A549 (cell line): ENCODE measurements around the gene MSI2. TPM values are rescaled to one million over a fixed set of nuclear protein-coding genes. Genes with fewer than 3 reads are reported as not detected.
"Not testable (repeated sequence)": the region's sequence is repeated elsewhere in the genome, so short reads cannot be mapped to it uniquely, and the experiment has no call there.

ENCODE experiments used
- ATAC-seq, 2 experiments: fragments of 200-7000 bp in 1 of 2; fragments of >200 bp in 1 of 2; cut with Nextera tagmentation in 1 of 2; cut with Tn5 transposase in 1 of 2; 3 replicates each; pipeline versions ENCODE4 v1.8.0 to v1.9.1; 2018 to 2020; ENCODE audit warnings: mild to moderate bottlenecking in 1 of 2, moderate library complexity in 1 of 2
- CTCF ChIA-PET: fragments of 300-600 bp; sonication (Branson Sonifier 250); formaldehyde crosslinking; extraction: SDS; loops from one replicate; lab custom pipeline; 2021; ENCODE audit warnings: antibody characterized with exemption, inconsistent platforms; lab: Yijun Ruan, JAX
- POLR2A ChIA-PET: fragments of 350-600 bp; formaldehyde crosslinking; extraction: SDS; loops from one replicate; lab custom pipeline; 2021; ENCODE audit warnings: antibody characterized with exemption, inconsistent platforms; lab: Yijun Ruan, JAX
- DNase-seq, 2 experiments: peaks; one replicate each; pipeline versions ENCODE4 v3.0.0 to v3.0.0-alpha.2; 2011 to 2016; ENCODE audit warnings: low read depth in 1 of 2, low spot score in 1 of 2
- FAIRE-seq: peaks from 2 replicates; lab custom pipeline; 2011; peaks lifted over from hg19 to GRCh38; lab: Jason Lieb, UNC
- H3K27ac ChIP-seq, 2 experiments: fragments of >200 bp; sonication (Bioruptor Twin); formaldehyde crosslinking; 3 replicates each; pipeline ENCODE4 v1.5.1; 2016 to 2017
- H3K4me1 ChIP-seq: fragments of >200 bp; sonication (Bioruptor Twin); formaldehyde crosslinking; 3 replicates; pipeline ENCODE4 v1.6.1; 2016
- H3K4me2 ChIP-seq: fragments of >200 bp; sonication (Bioruptor Twin); formaldehyde crosslinking; 3 replicates; pipeline ENCODE4 v1.6.1; 2016
- H3K4me3 ChIP-seq: fragments of >200 bp; sonication (Bioruptor Twin); formaldehyde crosslinking; 3 replicates; pipeline ENCODE4 v1.5.1; 2016
- H3K9me3 ChIP-seq: fragments of >200 bp; sonication (Bioruptor Twin); formaldehyde crosslinking; 3 replicates; pipeline ENCODE4 v1.6.1; 2016
- CBX2 ChIP-seq: fragments of 200-600 bp; sonication (generic); IDR thresholded peaks from 2 replicates; pipeline ENCODE4 v1.6.1; 2016; ENCODE audit warnings: low read depth, mild to moderate bottlenecking, borderline replicate concordance
- CBX8 ChIP-seq: fragments of 200-600 bp; sonication (generic); IDR thresholded peaks from 2 replicates; pipeline ENCODE4 v1.6.1; 2016
- CEBPB ChIP-seq, 2 experiments: fragments of >200 bp in 1 of 2; sonication (Bioruptor Twin) in 1 of 2; formaldehyde crosslinking in 1 of 2; IDR thresholded peaks; 2 replicates each; pipeline ENCODE4 v1.6.1; 2012 to 2016
- CHD4 ChIP-seq: fragments of 200-600 bp; sonication (generic); IDR thresholded peaks from 2 replicates; pipeline ENCODE4 v1.6.1; 2016; ENCODE audit warnings: antibody characterized with exemption, mild to moderate bottlenecking, borderline replicate concordance
- EP300 ChIP-seq, 2 experiments: fragments of >200 bp; sonication (Bioruptor Twin); formaldehyde crosslinking; IDR thresholded peaks; 2 replicates in 1 of 2; 3 replicates in 1 of 2; pipeline ENCODE4 v1.6.1; 2016 to 2017
- FOSB ChIP-seq: fragments of 250-450 bp; sonication (Bioruptor Pico); IDR thresholded peaks from 2 replicates; pipeline ENCODE4 v1.5.0; 2020; ENCODE audit warnings: mild to moderate bottlenecking, moderate library complexity
- FOSL2 ChIP-seq, 2 experiments: fragments of 450-650 bp in 1 of 2; fragments of >200 bp in 1 of 2; sonication (Bioruptor Twin) in 1 of 2; formaldehyde crosslinking; IDR thresholded peaks; 2 replicates each; pipeline versions ENCODE4 v1.5.0 to v1.6.1; 2016 to 2020; ENCODE audit warnings: mild to moderate bottlenecking in 1 of 2, moderate library complexity in 1 of 2
- FOXS1 ChIP-seq: fragments of 250-450 bp; sonication (Bioruptor Pico); IDR thresholded peaks from 2 replicates; pipeline ENCODE4 v1.5.0; 2020; ENCODE audit warnings: mild to moderate bottlenecking, moderate library complexity
- HDAC2 ChIP-seq: fragments of 200-600 bp; sonication (generic); IDR thresholded peaks from 2 replicates; pipeline ENCODE4 v1.6.1; 2016
- HEYL ChIP-seq: fragments of 250-450 bp; sonication (Bioruptor Pico); IDR thresholded peaks from 2 replicates; pipeline ENCODE4 v1.8.0; 2021; ENCODE audit warnings: mild to moderate bottlenecking, moderate library complexity
- HOXA7 ChIP-seq: fragments of 250-450 bp; sonication (Bioruptor Pico); IDR thresholded peaks from 2 replicates; pipeline ENCODE4 v1.5.0; 2020; ENCODE audit warnings: mild to moderate bottlenecking, moderate library complexity
- HOXB5 ChIP-seq: fragments of 250-450 bp; sonication (Bioruptor Pico); IDR thresholded peaks from 2 replicates; pipeline ENCODE4 v1.5.0; 2020; ENCODE audit warnings: mild to moderate bottlenecking, moderate library complexity
- JUN ChIP-seq, 2 experiments: fragments of >200 bp; sonication (Bioruptor Twin); formaldehyde crosslinking; IDR thresholded peaks; 2 replicates in 1 of 2; 3 replicates in 1 of 2; pipeline ENCODE4 v1.6.1; 2016 to 2017
- JUNB ChIP-seq: fragments of >200 bp; sonication (Bioruptor Twin); formaldehyde crosslinking; IDR thresholded peaks from 2 replicates; pipeline ENCODE4 v1.6.1; 2016
- KDM5A ChIP-seq: fragments of 200-600 bp; sonication (generic); IDR thresholded peaks from 2 replicates; pipeline ENCODE4 v1.6.1; 2016; ENCODE audit warnings: antibody characterized with exemption, mild to moderate bottlenecking
- NPAS2 ChIP-seq: fragments of 250-450 bp; sonication (Bioruptor Pico); IDR thresholded peaks from 2 replicates; pipeline ENCODE4 v1.8.0; 2022; ENCODE audit warnings: mild to moderate bottlenecking, moderate library complexity, borderline replicate concordance
- NR3C1 ChIP-seq: fragments of >200 bp; sonication (Bioruptor Twin); formaldehyde crosslinking; IDR thresholded peaks from 3 replicates; pipeline ENCODE4 v1.6.1; 2017
- POLR2A ChIP-seq: IDR thresholded peaks from 2 replicates; pipeline ENCODE4 v1.6.1; 2012; ENCODE audit warnings: mild to moderate bottlenecking, low read length
- POLR2AphosphoS2 ChIP-seq: conservative IDR thresholded peaks from 2 replicates; pipeline ENCODE4 v1.6.1; 2012; ENCODE audit warnings: low read length, improper control_type of control experiment, inconsistent platforms
- RARB ChIP-seq: fragments of 250-450 bp; sonication (Bioruptor Pico); IDR thresholded peaks from 2 replicates; pipeline ENCODE4 v1.8.0; 2021; ENCODE audit warnings: mild to moderate bottlenecking, moderate library complexity
- RFX5 ChIP-seq: fragments of 450-650 bp; IDR thresholded peaks from 2 replicates; pipeline ENCODE4 v1.7.1; 2014; ENCODE audit warnings: antibody characterized with exemption, mild to moderate bottlenecking, moderate library complexity
- RNF2 ChIP-seq: fragments of 200-600 bp; sonication (generic); IDR thresholded peaks from 2 replicates; pipeline ENCODE4 v1.6.1; 2016; ENCODE audit warnings: low read depth, mild to moderate bottlenecking, antibody characterized with exemption, moderate library complexity, borderline replicate concordance
- SMC3 ChIP-seq: fragments of >200 bp; sonication (Bioruptor Twin); formaldehyde crosslinking; IDR thresholded peaks from 3 replicates; pipeline ENCODE4 v1.6.1; 2018; ENCODE audit warnings: inconsistent platforms
- TFCP2L1 ChIP-seq: fragments of 250-450 bp; sonication (Bioruptor Pico); IDR thresholded peaks from 2 replicates; pipeline ENCODE4 v1.5.0; 2021; ENCODE audit warnings: mild to moderate bottlenecking
- TP53 ChIP-seq: fragments of 250-450 bp; sonication (Bioruptor Pico); IDR thresholded peaks from 2 replicates; pipeline ENCODE4 v1.5.0; 2021; ENCODE audit warnings: mild to moderate bottlenecking, moderate library complexity
- whole genome bisulfite sequencing: methylation state at CpG from one replicate; pipeline ENCODE4 v1.1.6; 2017; ENCODE audit errors: missing lambda C conversion rate; 5-methylcytosine and 5-hydroxymethylcytosine counted together
- polyA plus RNA-seq, 4 experiments: library from polyadenylated mRNA; depleted of rRNA in 3 of 4; stranded (reverse); fragments of >200 nt; fragmentation: RNase III in 1 of 4; extraction: RNeasy Plus Mini Kit Qiagen cat#74134 plus additional on column Dnase treatment in 1 of 4; gene quantifications; 2 replicates in 3 of 4; 3 replicates in 1 of 4; pipeline ENCODE4 v1.2.3, GENCODE V29; 2011 to 2017
- TF ChIP-seq, protein P1 (sequence below): IDR thresholded peaks from 2 replicates; pipeline ENCODE4 v1.6.1; 2012
- TF ChIP-seq, protein P2 (sequence below): fragments of 250-450 bp; sonication (Bioruptor Pico); IDR thresholded peaks from 2 replicates; pipeline ENCODE4 v1.5.0; 2021; ENCODE audit warnings: mild to moderate bottlenecking, moderate library complexity, borderline replicate concordance
- TF ChIP-seq, protein P3 (sequence below): fragments of >200 bp; sonication (Bioruptor Twin); formaldehyde crosslinking; IDR thresholded peaks from 3 replicates; pipeline ENCODE4 v1.5.1; 2016

Gene MSI2
- polyA plus RNA-seq, 2 of the 4 experiments (the other 2 are of a cell fraction), result 43.6 to 44.4 TPM

DNA sequence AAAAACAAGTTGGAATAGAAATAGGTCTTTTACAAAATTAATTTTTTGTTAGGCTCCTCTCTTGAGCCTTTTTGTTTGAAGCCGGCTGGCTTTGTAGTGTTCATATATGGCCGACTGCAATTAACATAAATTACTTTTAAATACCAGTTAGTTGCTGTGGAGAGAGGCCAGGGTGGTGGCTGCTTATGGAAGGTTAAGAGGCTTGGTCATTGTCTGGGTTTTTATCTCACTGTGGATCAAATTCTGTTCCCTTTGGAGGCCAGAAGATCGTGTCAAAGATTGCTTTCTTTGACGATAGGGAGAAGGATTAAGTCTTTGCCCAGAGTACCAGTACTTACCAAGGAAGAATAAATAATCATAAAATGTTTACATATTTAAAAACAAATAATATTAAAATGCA is 39.9 kb downstream of the MSI2 start:
- ATAC-seq (no peak), DNase-seq (no peak), FAIRE-seq (no peak)
- WGBS, result 84% methylated on average over 4 of the region's 4 CpGs
- Histone ChIP-seq H3K9me3 (peaks cover 9% of the 10 kb centered on the region), H3K27ac (peak overlapping the region in 1 of 2 experiments; percentile 51; a peak in 2 of 6 replicates), H3K4me2 (0 out of 3 replicates have a peak overlapping the region, but pooled peaks have one; percentile 2), H3K4me1 (peaks cover 20% of the 10 kb centered on the region), H3K4me3 (no peak overlapping the region)
- no peak for TF ChIP-seq NPAS2 (CRISPR knock-in tag)
- TF ChIP-seq, protein P1, sequence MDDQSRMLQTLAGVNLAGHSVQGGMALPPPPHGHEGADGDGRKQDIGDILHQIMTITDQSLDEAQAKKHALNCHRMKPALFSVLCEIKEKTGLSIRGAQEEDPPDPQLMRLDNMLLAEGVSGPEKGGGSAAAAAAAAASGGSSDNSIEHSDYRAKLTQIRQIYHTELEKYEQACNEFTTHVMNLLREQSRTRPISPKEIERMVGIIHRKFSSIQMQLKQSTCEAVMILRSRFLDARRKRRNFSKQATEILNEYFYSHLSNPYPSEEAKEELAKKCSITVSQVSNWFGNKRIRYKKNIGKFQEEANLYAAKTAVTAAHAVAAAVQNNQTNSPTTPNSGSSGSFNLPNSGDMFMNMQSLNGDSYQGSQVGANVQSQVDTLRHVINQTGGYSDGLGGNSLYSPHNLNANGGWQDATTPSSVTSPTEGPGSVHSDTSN, result no peak
- no peak for TF ChIP-seq CHD4
- no peak for TF ChIP-seq HOXA7 (CRISPR knock-in tag)
- no peak for TF ChIP-seq TFCP2L1 (CRISPR knock-in tag)
- TF ChIP-seq RFX5, result no peak
- TF ChIP-seq, protein P2, sequence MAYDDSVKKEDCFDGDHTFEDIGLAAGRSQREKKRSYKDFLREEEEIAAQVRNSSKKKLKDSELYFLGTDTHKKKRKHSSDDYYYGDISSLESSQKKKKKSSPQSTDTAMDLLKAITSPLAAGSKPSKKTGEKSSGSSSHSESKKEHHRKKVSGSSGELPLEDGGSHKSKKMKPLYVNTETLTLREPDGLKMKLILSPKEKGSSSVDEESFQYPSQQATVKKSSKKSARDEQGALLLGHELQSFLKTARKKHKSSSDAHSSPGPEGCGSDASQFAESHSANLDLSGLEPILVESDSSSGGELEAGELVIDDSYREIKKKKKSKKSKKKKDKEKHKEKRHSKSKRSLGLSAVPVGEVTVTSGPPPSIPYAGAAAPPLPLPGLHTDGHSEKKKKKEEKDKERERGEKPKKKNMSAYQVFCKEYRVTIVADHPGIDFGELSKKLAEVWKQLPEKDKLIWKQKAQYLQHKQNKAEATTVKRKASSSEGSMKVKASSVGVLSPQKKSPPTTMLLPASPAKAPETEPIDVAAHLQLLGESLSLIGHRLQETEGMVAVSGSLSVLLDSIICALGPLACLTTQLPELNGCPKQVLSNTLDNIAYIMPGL (CRISPR knock-in tag), result no peak
- TF ChIP-seq CEBPB (IDR thresholded peaks at IDR 0.05), result no peak
- no peak for TF ChIP-seq POLR2AphosphoS2
- no peak for TF ChIP-seq POLR2A
- no peak for TF ChIP-seq SMC3
- no peak for TF ChIP-seq JUNB
- TF ChIP-seq CBX8, result no peak
- TF ChIP-seq CBX2, result no peak
- no peak for TF ChIP-seq FOSB
- no peak for TF ChIP-seq JUN (IDR thresholded peaks at IDR 0.05)
- no peak for TF ChIP-seq RARB (CRISPR knock-in tag)
- TF ChIP-seq KDM5A, result no peak
- ChIA-PET CTCF (interaction anchor here (1.0 kb wide), 1 partner anchor 14 kb away, joined by 4 read pairs; no protein-coding TSS in a partner anchor), POLR2A (interaction anchor here (0.7 kb wide), 2 partner anchors 254 to 445 kb away, joined by 5 to 7 read pairs; no protein-coding TSS in a partner anchor)

DNA sequence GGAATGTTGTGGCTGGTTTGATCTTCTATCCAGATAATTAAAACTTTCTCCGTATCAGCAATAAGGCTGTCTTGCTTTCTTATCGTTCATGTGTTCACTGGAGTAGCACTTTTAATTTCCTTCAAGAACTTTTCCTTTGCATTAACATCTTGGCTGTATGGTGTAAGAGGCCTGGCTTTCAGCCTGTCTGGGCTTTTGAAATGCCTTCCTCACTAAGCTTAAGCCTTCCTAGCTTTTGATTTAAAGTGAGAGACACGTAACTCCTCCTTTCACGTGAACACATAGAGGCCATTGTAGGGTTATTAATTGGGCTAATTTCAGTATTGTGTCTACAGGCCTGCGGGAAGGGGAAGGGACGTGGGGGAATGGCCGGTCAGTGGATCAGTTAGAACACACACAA is 42.9 kb downstream of the MSI2 start:
- Histone ChIP-seq H3K4me1 (peaks cover 19% of the 10 kb centered on the region), H3K9me3 (peaks cover 9% of the 10 kb centered on the region), H3K4me3 (no peak overlapping the region), H3K4me2 (no peak overlapping the region), H3K27ac (no peak overlapping the region)
- ChIA-PET CTCF (interaction anchor here (1.0 to 1.1 kb wide), 2 partner anchors 299 to 484 kb away, joined by 3 read pairs; no protein-coding TSS in a partner anchor), POLR2A (no interaction called here)
- ATAC-seq, result no peak
- 95% methylated on average over 7 of the region's 7 CpGs for WGBS
- TF ChIP-seq KDM5A (no peak), HDAC2 (no peak), EP300 (IDR thresholded peaks at IDR 0.05) (no peak), HEYL (no peak), FOSL2 (IDR thresholded peaks at IDR 0.05) (no peak), FOSL2 (CRISPR knock-in tag; IDR thresholded peaks at IDR 0.05) (no peak), FOXS1 (CRISPR knock-in tag) (no peak), RNF2 (no peak), HOXB5 (CRISPR knock-in tag) (no peak), TP53 (CRISPR knock-in tag) (no peak), NR3C1 (no peak), CBX8 (no peak), RARB (CRISPR knock-in tag) (no peak), POLR2AphosphoS2 (no peak)
- TF ChIP-seq, protein P3, sequence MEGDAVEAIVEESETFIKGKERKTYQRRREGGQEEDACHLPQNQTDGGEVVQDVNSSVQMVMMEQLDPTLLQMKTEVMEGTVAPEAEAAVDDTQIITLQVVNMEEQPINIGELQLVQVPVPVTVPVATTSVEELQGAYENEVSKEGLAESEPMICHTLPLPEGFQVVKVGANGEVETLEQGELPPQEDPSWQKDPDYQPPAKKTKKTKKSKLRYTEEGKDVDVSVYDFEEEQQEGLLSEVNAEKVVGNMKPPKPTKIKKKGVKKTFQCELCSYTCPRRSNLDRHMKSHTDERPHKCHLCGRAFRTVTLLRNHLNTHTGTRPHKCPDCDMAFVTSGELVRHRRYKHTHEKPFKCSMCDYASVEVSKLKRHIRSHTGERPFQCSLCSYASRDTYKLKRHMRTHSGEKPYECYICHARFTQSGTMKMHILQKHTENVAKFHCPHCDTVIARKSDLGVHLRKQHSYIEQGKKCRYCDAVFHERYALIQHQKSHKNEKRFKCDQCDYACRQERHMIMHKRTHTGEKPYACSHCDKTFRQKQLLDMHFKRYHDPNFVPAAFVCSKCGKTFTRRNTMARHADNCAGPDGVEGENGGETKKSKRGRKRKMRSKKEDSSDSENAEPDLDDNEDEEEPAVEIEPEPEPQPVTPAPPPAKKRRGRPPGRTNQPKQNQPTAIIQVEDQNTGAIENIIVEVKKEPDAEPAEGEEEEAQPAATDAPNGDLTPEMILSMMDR, result no peak
- no peak for FAIRE-seq
- no peak for DNase-seq

DNA sequence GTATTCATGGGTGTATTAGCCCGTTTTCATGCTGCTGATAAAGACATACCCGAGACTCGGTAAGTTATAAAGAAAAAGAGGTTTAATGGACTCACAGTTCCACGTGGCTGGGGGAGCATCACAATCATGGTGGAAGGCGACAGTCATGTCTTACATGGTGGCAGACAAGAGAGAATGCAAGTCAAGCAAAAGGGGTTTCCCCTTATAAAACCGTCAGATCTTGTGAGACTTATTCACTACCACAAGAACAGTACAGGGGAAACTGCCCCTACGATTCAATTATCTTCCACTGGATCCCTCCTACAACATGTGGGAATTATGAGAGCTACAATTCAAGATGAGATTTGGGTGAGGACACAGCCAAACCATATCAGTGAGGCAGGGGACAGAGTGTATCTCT is 44.3 kb downstream of the MSI2 start:
- CTCF ChIA-PET, result interaction anchor here (1.5 kb wide), 1 partner anchor 57 kb away, joined by 7 read pairs; no protein-coding TSS in a partner anchor
- FAIRE-seq, H3K4me3 ChIP-seq, ATAC-seq, POLR2A ChIA-PET, H3K9me3 ChIP-seq, H3K4me2 ChIP-seq, DNase-seq, H3K27ac ChIP-seq: not testable (repeated sequence)
- 94% methylated on average over 7 of the region's 7 CpGs for WGBS
- peaks cover 13% of the 10 kb centered on the region for H3K4me1 ChIP-seq
